H54 (cell line): ENCODE data around the gene TMEM242.

Experiments
- DNase-seq: peaks from one replicate; pipeline ENCODE4 v3.0.0; 2011; ENCODE audit warnings: low spot score, mixed read lengths; ENCODE audit not compliant: insufficient read length
- FAIRE-seq: peaks from 3 replicates; lab custom pipeline; 2011; peaks lifted over from hg19 to GRCh38; lab: Jason Lieb, UNC
- POLR2A ChIP-seq: IDR thresholded peaks from 2 replicates; pipeline ENCODE4 v1.6.1; 2011; ENCODE audit warnings: low read depth, mild to moderate bottlenecking, low read length

The TMEM242 gene

DNA sequence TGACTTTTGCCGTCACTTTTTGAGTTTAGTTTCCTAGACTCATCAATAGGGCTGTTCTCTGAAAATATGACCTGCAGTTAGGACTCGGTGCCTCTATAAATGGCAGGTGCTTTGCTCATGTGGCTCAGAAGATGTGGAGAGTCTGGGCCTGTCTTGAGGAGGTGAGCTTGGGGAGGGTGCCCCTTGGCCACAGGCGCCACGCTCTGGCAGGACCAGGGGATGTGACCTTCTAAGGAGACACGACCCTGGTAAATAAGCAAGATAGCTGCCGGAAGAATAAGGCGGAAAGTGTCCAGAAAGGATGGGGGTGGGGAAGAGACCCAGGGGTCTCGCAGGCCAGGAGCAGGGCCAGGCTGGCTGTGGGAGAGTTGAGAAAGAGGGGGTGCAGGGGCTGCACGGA lies 46.6 kb downstream of the TMEM242 start:
- no peak for TF ChIP-seq POLR2A
- DNase-seq (no peak), FAIRE-seq (no peak)

DNA sequence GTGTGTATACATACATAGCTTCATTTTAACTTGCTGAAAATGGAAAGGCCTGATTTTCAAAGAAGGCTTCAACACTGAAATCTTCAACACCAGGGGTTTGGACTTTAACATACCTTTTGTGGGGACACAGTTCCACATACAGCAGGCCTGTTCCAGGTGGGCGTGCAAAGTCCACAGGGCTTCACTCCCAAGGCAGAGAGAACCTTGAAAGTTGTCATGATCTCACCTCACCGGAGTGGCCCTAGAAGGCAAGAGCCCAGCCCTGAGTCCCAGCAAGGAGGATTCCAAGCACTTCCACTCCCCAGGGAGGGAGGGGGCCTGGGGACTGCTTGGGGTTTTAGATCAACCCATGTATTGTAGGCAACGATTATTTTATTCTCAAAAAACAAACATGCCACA lies 47.2 kb downstream of the TMEM242 start:
- no peak for TF ChIP-seq POLR2A
- DNase-seq (no peak), FAIRE-seq (no peak)

DNA sequence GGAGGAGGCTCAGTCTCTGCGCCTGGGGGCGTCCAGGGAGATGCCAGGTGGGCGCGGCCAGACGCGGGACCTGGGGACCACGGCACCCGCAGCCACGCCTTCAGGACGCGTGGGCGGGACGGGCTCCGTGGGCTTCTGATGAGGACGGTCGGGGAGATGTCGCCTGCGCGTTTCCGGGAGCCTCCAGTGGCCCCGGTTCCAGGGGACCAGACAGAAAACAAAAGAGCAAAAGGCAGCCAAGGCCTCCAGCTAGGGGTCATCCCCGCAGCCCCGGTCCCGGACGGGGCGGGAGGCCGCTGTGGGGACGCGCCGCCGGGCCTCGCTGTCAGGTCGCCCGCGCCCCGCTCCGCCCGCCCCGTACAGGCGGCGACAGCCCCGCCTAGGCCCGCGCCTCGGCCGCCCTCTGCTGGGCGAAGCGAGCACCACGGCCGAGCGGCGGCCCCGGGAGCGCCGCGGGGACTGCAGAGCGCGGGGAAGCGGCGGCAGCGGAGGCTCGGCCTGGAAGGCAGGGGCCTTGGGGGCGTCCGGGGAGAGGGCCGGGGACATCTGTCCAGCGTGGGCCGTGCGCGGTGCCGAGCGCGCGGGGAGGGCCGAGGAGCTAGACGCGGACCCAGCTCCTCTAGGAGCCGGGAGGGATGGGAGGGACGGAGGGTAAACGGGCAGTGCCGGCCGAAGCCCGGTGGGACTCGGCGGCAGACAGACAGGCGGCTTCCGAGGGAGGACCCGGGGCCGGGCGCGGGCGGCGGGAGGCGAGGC lies 48.7 kb downstream of the TMEM242 start:
- FAIRE-seq: no peak
- TF ChIP-seq POLR2A: peak; percentile 55; the same call in 1 of the 2 replicates
- peak; percentile 77 for DNase-seq

DNA sequence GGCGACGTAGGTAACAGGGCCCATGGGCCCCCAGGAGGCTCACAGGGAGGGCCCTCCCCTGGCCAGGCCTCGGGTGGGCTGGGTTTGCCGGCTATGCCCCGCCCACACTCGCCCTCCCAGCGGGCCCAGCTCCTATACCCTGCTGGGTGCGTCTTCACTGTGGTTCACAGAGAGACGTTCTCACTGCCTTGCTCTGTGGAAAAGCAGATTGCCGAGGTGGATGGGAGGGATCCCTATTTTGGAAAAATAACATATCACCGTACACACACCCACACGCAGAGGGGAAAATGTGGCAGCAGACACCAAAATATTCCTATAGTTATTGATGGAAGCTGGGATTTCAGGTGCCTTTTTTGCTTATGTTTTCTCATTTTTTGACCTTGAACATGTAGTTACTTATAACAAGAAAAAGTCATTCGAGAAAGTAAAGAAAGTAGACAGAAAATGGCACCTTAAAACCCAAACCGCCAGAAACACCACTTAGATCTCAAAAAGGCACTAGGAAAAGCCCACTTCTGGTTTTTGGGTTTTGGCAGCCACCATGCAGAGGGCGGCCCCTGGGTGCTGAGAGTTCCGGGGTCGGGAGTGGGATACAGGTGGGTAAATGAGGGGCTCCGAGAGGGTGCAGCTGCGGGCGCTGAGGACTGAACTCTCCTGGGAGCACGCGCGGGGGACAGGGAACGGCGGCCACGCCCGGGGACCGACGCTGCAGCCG lies 49.4 kb downstream of the TMEM242 start:
- no peak for FAIRE-seq
- TF ChIP-seq POLR2A: no peak
- DNase-seq: peak; percentile 53

DNA sequence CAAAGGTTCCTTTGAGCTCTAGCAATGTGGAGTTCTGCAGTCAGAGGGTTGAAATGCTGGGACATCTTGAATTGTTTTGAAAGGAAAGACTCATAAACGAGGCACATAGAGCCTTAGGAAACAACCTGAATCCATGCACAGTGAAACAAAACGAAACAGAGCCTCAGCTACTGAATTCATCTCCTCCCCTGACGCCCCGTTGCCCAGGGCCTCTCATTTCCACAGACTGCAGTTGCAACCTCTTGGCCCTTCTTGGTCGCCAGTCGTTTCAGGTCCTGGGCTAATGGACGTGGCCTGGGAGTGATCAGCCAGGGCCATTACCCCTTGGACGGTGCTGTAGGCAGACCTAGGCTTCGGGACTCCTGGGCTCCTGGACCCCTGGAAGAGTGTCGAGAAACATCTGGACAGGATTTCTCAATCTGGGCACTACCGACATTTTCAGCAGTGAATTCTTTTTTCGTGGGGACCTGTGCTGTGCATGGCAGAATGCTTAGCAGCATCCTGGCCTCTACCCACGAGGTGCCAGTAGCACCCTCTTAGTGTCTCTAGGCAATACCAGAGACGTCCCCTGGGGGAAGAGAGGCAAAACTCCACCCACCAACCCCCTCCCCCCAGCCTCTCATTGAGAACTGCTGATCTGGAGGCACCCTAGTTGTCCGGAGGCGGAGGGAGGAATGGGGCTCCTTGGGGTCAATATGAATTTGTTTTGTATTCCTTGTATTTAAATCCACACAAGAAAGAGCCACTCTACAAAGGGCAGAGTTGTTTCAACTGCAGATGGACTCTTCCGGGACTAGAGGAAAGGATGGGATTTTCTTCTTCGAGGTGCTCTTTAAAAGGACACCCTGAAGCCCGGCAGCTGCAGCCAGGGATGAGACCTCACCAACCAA lies 50.2 kb downstream of the TMEM242 start:
- FAIRE-seq (no peak), DNase-seq (no peak)
- TF ChIP-seq POLR2A: no peak

DNA sequence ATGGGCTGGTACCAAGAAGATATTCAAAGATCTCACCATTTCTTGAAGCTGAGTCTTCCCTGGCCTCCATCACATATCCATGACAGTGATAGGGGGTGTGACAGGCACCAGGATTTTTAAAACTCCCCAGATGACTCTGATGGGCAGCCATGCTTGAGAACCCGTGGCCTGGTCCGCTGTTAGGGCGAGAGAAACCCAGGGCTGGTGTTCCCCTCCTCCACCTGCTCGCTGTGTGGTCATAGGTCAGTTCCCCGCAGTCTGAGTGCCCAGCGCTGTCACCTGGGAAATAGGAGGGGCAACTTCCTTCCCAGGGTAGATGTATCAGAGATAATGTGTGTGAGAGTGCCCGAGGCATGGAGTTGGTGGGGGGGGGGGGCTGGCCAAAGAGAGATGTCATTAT lies 50.9 kb downstream of the TMEM242 start:
- no peak for TF ChIP-seq POLR2A
- FAIRE-seq: no peak
- no peak for DNase-seq

DNA sequence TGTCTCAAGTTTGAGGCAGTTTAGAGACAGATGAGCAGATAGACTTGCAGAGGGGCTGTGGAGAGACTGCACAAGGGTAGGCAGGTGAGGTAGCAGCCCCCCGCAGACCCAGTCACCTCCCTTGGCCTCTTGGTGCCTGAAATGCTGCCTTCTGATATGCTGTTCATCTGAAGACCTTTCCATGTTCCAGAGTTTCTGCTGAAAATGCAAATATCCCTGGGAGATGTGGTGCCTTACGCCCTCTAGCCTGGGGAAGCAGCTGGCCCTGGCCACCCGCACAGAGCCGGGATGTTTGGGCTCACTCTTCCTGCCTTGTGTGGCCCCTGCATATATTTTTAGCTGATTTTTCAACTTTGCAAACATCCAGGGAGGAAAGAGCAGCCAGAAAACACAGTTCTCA lies 51.4 kb downstream of the TMEM242 start:
- TF ChIP-seq POLR2A: no peak
- DNase-seq: no peak
- FAIRE-seq: no peak

DNA sequence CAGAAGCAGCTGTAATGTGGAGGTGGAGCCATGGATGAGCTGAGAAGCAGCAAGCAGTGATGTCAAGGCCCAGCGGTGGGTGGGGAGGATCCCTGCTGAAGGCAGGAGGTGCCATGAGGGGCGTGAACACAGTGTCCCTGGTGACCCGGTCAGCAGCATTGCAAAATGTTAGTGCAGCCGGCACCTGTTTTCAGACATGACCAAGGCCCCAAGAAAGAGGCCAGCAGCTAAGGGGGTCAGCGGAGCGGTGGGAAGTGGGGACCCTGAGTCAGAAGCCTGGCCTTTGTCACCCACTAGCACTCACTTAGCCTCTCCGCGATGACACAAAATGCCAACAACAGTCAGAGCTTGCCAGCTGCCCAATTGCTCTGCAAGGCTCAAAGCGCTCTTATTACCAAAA lies 51.9 kb downstream of the TMEM242 start:
- no peak for TF ChIP-seq POLR2A
- FAIRE-seq (no peak), DNase-seq (no peak)

DNA sequence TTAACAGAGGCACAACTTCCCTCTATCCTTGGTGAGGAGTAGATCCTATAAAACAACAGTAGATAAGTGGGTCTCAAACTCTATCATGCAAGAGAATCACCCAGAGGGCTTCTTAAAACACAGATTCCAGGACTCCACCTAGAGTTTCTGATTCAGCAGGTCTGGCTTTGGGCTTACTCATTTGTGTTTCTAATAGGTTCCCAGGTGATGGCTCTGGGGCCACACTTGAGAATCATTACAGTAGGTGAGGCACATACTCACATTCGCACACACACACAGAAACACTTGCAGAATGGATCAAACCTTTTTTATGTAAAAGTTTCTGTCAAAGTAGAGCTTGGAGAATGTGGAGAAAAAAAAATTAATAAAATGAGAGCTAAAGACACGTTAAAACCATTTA lies 52.4 kb downstream of the TMEM242 start:
- TF ChIP-seq POLR2A: no peak
- no peak for FAIRE-seq

DNA sequence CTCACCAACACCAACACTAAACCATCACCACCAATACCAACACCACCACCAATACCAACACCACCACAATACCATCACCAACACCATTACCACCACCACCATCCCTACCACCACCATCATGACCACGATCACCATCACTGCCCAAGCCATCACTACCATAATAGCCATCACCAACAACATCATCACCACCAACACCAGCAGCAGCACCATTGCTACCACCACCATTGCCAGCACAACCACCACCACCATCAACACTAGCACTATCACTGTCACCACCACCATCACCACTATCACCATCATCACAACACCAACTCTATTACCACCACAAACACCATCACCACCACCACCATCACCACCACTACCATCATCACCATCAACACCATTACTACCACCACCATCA lies 53.0 kb downstream of the TMEM242 start:
- DNase-seq (no peak), FAIRE-seq (no peak)
- no peak for TF ChIP-seq POLR2A

More for the DNA sequence above, 52.4 kb downstream of the TMEM242 start:
- no peak for DNase-seq

DNA sequence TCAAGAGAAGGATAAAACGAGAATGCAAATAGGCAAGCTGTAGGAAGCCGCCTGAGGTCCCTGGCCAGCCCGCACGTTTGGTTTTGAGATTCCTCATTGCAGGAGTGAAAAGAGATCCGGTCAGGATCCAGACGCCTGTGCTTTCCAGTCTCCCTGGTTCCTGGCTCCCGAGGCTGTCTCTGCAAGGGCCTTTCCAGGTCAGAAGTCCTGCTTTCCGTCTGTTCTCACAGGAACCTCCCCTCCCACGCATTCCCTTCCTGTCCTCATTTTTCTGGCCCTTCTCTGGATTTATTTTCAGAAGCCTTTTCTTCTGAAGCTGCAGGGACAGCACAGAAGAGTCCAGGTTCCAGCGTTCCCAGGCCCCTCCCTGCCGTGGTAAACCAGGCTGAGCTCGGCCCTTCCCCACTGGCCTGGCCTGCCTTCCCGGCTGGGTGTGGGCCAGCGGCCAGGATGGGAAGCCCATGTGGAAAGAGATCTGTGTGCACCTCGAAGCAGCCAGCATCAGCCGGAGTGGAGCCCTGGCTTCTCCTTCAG lies 54.0 kb downstream of the TMEM242 start:
- no peak for TF ChIP-seq POLR2A
- no peak for FAIRE-seq
- DNase-seq: no peak

DNA sequence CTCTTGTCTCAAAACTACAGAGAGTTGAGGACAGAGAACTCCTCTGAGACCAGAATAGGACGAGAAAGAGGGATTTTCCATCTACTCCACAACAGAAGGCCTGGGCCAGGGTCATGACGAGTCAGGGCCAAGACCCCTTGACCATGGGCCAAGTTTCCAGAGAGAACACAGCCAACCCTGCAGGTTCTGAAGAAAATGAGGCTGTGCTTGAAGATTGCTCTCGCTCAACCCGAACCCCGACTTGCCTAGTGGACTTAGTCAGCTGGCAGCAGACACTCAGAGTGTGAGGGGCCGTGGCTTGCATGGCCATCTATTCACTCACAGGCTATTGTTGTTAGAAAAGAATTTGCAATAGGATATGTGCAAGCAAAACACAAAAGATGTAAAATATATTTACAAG lies 54.5 kb downstream of the TMEM242 start:
- no peak for DNase-seq
- no peak for FAIRE-seq
- no peak for TF ChIP-seq POLR2A

DNA sequence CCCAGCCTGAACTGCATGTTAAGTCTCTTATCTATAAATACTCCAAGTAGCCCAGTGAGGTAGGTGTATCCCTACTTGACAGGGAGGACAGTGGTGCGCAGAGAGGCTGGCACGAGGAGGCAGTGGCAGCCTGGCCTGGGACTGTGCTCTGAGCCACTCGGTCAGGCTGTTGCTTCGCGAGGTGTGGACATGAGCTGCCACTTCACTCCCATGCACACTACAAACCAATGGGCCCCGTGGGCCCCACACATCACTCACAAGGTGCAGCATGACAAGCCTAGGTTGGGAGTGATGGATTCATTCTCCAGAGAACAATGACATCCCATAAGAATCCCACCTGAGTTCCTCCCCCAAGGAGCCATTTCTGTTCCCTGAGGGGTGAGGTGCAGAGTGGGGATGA lies 54.9 kb downstream of the TMEM242 start:
- TF ChIP-seq POLR2A: no peak
- no peak for FAIRE-seq
- no peak for DNase-seq

DNA sequence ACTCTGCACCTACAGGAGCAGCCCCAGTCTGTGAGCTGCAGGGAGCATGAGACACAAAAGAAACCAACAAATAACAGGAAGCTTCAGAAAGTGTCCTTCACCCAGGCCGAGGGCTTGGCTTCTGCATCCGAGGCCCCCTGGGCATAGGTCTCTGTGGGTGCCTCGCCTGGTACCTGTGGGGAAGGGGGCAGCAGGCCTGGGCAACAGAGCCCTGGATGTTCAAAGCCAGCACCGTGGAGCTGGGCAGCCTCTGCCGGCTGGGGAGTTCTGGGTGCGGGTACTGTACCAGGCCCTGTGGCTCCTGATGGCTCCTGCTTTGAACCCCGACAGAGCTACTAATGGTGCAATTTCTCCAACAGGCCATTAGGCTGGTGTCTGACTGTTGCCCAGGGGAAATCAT lies 55.7 kb downstream of the TMEM242 start:
- no peak for FAIRE-seq
- DNase-seq: no peak
- no peak for TF ChIP-seq POLR2A
